OCI-LY3 (cell line): ENCODE measurements around the gene SV2B.

ENCODE experiments used
- H2AFZ ChIP-seq: fragments of 200-600, 300-600 bp; shearing (Covaris generic); 2 replicates; pipeline ENCODE4 v1.6.0; 2014; ENCODE audit warnings: antibody characterized with exemption, low read depth, low read length
- H3K27ac ChIP-seq: fragments of 200-600, 300-600 bp; sonication (generic); 2 replicates; pipeline ENCODE4 v1.5.1; 2014; ENCODE audit warnings: mild to moderate bottlenecking, low read length, moderate library complexity, mixed read lengths
- H3K27me3 ChIP-seq: fragments of 200-600, 300-600 bp; sonication (generic); 2 replicates; pipeline ENCODE4 v1.6.1; 2014; ENCODE audit warnings: low read depth, low read length, mixed read lengths
- H3K36me3 ChIP-seq: fragments of 200-600, 300-600 bp; sonication (generic); replicated peaks from 2 replicates; pipeline ENCODE3; 2014; ENCODE audit warnings: low read depth, low read length, mixed read lengths
- H3K4me1 ChIP-seq: fragments of 300-600, 200-600 bp; sonication (generic); 2 replicates; pipeline ENCODE4 v1.6.1; 2014; ENCODE audit warnings: low read length, mixed read lengths
- H3K4me2 ChIP-seq: fragments of 200-600, 300-600 bp; sonication (generic); 2 replicates; pipeline ENCODE4 v1.6.1; 2014; ENCODE audit warnings: low read length, mixed read lengths
- H3K4me3 ChIP-seq: fragments of 300-600, 200-600 bp; sonication (generic); 2 replicates; pipeline ENCODE4 v1.5.1; 2014; ENCODE audit warnings: antibody characterized with exemption, mild to moderate bottlenecking, low read length, moderate library complexity
- H3K79me2 ChIP-seq: fragments of 300-600, 200-600 bp; shearing (Covaris generic); 2 replicates; pipeline ENCODE4 v1.6.1; 2014; ENCODE audit warnings: mild to moderate bottlenecking, low read length, mixed read lengths
- H3K9ac ChIP-seq: fragments of 300-600, 200-600 bp; shearing (Covaris generic); 2 replicates; pipeline ENCODE4 v1.6.0; 2014; ENCODE audit warnings: mild to moderate bottlenecking, low read length, moderate library complexity
- H3K9me3 ChIP-seq: fragments of 200-600, 300-600 bp; shearing (Covaris generic); 2 replicates; pipeline ENCODE4 v1.6.1; 2014; ENCODE audit warnings: low read length, mixed read lengths; ENCODE audit not compliant: insufficient read depth
- H4K20me1 ChIP-seq: fragments of 200-600, 300-600 bp; sonication (generic); 2 replicates; pipeline ENCODE4 v1.6.1; 2016; ENCODE audit warnings: low read length, mixed read lengths; ENCODE audit not compliant: insufficient read depth
- EZH2phosphoT487 ChIP-seq: fragments of 200-600 bp; shearing (Covaris generic); IDR thresholded peaks from 2 replicates; pipeline ENCODE4 v1.6.1; 2018; ENCODE audit warnings: antibody characterized with exemption, mixed run types, low read depth
- TF ChIP-seq, protein P1 (sequence below): fragments of 200-600, 300-600 bp; sonication (generic); IDR thresholded peaks from 2 replicates; pipeline ENCODE4 v1.5.1; 2014; ENCODE audit warnings: antibody characterized with exemption, low read length, low read depth

SV2B gene

DNA sequence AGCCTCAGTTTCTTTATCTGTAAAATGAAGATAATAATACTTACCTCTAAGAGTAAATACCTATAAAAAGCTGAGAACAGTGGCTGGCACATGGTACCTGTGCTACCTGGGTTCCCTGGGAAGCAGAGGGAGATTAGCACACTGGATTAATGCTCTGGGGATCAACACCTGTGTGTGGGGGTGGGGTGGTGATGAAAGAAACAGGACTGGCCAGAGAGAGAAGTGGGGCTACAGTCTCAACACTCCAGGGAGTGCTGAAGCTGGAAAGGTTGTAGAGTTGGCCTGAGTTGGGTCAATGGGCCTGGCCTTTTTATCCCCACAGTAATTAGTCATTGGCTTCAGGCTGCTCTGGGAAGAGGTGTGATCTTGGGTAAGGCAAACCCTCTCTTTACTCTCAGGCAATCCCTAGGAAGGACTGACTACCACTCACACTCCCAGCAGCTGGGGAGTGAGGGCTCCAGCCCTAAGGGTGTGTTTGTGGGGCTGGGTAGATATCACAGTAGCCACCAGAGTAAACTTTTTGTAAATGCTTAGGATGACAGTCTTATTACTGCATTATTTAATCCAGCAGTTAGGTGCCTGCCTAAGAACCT lies 102.5 kb downstream of the SV2B start:
- Histone ChIP-seq H3K9ac (no peak overlapping the region), H3K36me3 (no peaks in the 10 kb centered on the region), H3K79me2 (no peaks in the 10 kb centered on the region), H3K4me3 (no peak overlapping the region), H2AFZ (no peak overlapping the region), H3K4me1 (no peaks in the 10 kb centered on the region), H3K9me3 (no peaks in the 10 kb centered on the region), H3K4me2 (no peak overlapping the region), H4K20me1 (no peaks in the 10 kb centered on the region), H3K27me3 (peaks cover 33% of the 10 kb centered on the region), H3K27ac (no peak overlapping the region)
- TF ChIP-seq EZH2phosphoT487: no peak
- TF ChIP-seq, protein P1, sequence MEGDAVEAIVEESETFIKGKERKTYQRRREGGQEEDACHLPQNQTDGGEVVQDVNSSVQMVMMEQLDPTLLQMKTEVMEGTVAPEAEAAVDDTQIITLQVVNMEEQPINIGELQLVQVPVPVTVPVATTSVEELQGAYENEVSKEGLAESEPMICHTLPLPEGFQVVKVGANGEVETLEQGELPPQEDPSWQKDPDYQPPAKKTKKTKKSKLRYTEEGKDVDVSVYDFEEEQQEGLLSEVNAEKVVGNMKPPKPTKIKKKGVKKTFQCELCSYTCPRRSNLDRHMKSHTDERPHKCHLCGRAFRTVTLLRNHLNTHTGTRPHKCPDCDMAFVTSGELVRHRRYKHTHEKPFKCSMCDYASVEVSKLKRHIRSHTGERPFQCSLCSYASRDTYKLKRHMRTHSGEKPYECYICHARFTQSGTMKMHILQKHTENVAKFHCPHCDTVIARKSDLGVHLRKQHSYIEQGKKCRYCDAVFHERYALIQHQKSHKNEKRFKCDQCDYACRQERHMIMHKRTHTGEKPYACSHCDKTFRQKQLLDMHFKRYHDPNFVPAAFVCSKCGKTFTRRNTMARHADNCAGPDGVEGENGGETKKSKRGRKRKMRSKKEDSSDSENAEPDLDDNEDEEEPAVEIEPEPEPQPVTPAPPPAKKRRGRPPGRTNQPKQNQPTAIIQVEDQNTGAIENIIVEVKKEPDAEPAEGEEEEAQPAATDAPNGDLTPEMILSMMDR: no peak

DNA sequence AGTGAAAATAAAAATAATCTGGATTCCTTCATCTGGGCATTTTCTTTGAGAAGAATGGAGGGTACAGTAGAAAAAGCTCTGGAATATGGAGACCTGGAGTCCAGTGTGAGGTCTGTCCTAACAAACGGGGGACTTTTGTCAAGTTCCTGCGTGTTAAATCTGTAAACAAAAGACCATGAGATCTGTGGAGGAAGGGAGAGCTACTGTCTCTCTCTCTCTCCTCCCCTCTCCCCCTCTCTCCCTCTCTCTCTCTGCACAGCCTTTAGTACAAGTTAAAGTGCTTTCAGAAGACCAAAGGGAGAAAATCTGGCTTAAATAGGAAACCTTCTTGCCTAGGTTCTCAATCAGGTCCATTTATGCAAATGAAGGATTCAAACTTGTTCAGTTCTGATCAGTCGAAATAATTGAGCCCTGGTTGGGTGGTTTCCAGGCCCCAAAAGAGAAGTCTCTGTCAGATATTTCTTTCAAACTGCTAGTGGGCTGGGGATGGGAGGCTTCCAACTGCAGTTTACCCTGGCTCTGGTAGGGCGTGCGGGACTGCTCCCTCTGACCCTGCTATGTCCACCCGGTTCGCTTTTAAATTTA lies 103.7 kb downstream of the SV2B start:
- Histone ChIP-seq H3K4me2 (no peak overlapping the region), H3K4me3 (no peak overlapping the region), H3K27me3 (peaks cover 44% of the 10 kb centered on the region), H3K9ac (no peak overlapping the region), H3K79me2 (no peaks in the 10 kb centered on the region), H3K4me1 (no peaks in the 10 kb centered on the region), H3K27ac (no peak overlapping the region), H4K20me1 (no peaks in the 10 kb centered on the region), H2AFZ (no peak overlapping the region), H3K36me3 (no peaks in the 10 kb centered on the region), H3K9me3 (no peaks in the 10 kb centered on the region)
- TF ChIP-seq, protein P1: no peak
- no peak for TF ChIP-seq EZH2phosphoT487

DNA sequence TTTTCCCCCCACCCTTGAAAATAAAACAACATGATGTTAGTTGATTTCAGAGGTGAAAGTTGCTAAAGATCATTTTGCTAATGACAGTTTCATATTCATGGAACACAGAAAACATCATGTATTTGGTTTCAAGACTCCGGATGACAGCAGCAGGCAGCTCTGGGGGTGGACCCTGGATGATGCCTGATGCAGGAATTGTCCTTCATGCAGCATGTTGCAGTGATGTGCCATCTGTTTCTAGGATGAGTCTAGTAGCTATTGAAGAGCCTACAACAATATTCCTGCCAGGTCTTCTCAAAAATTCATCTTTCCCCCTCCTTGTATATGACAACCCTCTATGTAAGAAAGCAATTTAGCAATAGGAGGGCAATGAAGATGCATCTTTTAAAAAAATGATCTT lies 108.3 kb downstream of the SV2B start:
- Histone ChIP-seq H3K4me3 (no peak overlapping the region), H3K79me2 (no peaks in the 10 kb centered on the region), H3K9me3 (no peaks in the 10 kb centered on the region), H3K36me3 (no peaks in the 10 kb centered on the region), H3K9ac (no peak overlapping the region), H3K4me1 (no peaks in the 10 kb centered on the region), H2AFZ (no peak overlapping the region), H4K20me1 (no peaks in the 10 kb centered on the region), H3K27ac (no peak overlapping the region), H3K4me2 (no peak overlapping the region), H3K27me3 (peaks cover 58% of the 10 kb centered on the region)
- TF ChIP-seq, protein P1: no peak
- no peak for TF ChIP-seq EZH2phosphoT487

DNA sequence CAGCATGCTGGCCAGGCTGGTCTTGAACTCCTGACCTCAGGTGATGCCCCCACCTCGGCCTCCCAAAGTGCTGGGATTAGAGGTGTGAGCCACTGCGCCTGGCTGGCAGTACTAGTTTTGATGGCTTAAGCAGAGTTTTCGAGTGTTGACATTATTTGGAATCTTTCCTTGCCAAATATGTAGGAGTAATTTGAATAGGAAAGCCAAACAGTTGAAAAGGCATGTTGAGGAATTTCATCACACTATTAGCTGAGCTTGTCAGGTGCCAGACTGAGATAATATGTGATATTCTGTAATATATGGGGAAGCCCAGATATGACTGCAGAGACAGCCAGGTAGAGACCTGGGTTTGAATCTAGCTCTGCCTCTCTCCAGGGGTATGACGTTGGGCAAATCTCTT lies 109.3 kb downstream of the SV2B start:
- TF ChIP-seq, protein P1: no peak
- no peak for TF ChIP-seq EZH2phosphoT487
- no peaks in the 10 kb centered on the region for H3K79me2 ChIP-seq
- H3K9me3 ChIP-seq: no peaks in the 10 kb centered on the region
- H3K36me3 ChIP-seq: no peaks in the 10 kb centered on the region
- H3K4me2 ChIP-seq: no peak overlapping the region
- H3K4me3 ChIP-seq: no peak overlapping the region
- no peaks in the 10 kb centered on the region for H3K4me1 ChIP-seq
- peaks cover 59% of the 10 kb centered on the region for H3K27me3 ChIP-seq
- H3K27ac ChIP-seq: no peak overlapping the region
- H4K20me1 ChIP-seq: no peaks in the 10 kb centered on the region
- H2AFZ ChIP-seq: no peak overlapping the region
- H3K9ac ChIP-seq: no peak overlapping the region
